ENCODE measurements around the gene SMCO3.

GRCh38 chr12:14768823-14769405 is 45.1 kb downstream of the SMCO3 start:
- TF ChIP-seq, protein P1, sequence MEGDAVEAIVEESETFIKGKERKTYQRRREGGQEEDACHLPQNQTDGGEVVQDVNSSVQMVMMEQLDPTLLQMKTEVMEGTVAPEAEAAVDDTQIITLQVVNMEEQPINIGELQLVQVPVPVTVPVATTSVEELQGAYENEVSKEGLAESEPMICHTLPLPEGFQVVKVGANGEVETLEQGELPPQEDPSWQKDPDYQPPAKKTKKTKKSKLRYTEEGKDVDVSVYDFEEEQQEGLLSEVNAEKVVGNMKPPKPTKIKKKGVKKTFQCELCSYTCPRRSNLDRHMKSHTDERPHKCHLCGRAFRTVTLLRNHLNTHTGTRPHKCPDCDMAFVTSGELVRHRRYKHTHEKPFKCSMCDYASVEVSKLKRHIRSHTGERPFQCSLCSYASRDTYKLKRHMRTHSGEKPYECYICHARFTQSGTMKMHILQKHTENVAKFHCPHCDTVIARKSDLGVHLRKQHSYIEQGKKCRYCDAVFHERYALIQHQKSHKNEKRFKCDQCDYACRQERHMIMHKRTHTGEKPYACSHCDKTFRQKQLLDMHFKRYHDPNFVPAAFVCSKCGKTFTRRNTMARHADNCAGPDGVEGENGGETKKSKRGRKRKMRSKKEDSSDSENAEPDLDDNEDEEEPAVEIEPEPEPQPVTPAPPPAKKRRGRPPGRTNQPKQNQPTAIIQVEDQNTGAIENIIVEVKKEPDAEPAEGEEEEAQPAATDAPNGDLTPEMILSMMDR (IDR thresholded peaks at IDR 0.05) = no peak
- no peak for TF ChIP-seq POLR2A (IDR thresholded peaks at IDR 0.05)
